Vagina (tissue), 2 donors: ENCODE measurements around the gene ACTN3.

Experiments
- POLR2A ChIP-seq, 2 donors: fragments of 450-650 bp; IDR thresholded peaks; one replicate each; pipeline ENCODE4 v1.6.1; 2017; ENCODE audit warnings: antibody characterized with exemption in 2 of 2, mild to moderate bottlenecking in 2 of 2, moderate library complexity in 2 of 2
- POLR2AphosphoS5 ChIP-seq, 2 donors: sonication (generic); formaldehyde crosslinking; IDR thresholded peaks; one replicate each; pipeline ENCODE4 v1.9.0; 2017; ENCODE audit warnings: antibody characterized with exemption in 2 of 2, mild to moderate bottlenecking in 2 of 2, low read depth in 1 of 2; ENCODE audit not compliant: insufficient read depth in 1 of 2

DNA sequence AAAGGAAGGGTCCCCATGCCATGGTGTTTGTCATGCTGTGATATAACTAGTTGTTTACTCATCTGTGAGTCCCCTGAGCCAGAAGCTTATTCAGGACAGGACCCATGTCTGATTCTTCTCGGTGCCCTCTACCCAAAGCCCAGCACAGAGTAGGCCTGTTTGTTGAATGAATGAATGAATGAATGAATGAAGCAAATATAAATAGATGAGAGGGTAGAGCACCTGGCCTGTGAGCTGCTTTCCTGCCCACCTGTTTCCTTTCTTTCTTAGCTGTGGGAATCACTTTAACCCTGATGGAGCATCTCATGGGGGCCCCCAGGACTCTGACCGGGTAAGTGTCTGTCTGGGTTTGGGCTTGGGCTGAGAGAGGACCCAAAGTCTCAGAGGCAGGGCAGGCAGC lies 53.5 kb downstream of the ACTN3 start:
- TF ChIP-seq POLR2A (IDR thresholded peaks at IDR 0.05) (no peak), POLR2AphosphoS5 (IDR thresholded peaks at IDR 0.05; ENCODE audit: insufficient read depth in 1 of 2, low read depth in 1 of 2) (no peak)
